Measurements from ENCODE around the gene TRPC6. TPM values are rescaled to one million over a fixed set of nuclear protein-coding genes. Genes with fewer than 3 reads are reported as not detected.

Gene TRPC6
- total and polyA plus RNA-seq, 9 of the 15 experiments (the other 6 are each of a cell fraction or from before 2014, with no cell fraction given), result not detected

DNA sequence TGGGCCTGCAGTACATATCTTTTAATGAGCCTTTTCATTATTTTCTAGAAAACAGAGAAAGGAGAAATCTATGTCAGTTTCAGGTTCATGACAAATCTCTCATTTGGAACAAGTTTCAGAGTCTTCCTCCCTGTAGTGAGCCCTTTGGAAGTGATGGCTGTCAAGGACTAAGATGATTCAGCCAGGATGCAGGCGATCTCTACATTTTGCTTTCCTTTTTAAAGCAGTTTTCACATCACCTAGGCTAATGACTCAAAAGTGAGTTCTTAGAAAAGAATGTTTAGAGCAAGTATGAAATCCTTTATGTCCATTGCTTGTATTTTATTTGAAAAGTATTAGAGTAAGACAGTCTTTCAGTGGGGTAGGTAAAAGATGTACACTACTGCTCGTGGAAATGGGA, 130.1 kb downstream of the TRPC6 start:
- no peak for DNase-seq (ENCODE audit: extremely low read depth in 1 of 4, low spot score in 3 of 4)

DNA sequence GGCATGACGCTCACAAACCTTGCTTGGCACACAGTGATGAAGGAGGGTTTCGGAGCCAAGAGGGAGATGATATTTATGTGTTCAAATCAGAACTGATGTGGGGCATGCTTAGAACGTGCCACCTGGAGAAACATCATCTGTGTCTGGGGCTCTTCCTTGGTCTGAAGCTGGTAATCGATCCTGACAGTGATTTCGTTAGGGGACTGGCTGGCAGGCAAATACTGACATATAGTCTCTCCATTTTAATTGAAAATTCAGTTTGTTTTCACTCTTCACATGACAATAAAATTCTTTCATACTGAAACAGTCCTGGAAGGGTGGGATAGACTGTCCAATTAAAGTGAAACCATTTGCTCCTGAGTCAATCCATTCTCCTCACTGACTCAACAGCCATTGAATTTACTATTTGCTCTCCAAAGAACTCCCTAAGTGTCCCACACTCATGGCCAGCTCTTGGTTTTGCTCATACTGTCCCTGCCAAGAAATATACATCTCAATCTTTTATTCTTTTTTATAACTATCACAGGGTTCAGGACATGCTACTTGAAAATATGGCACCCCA, 134.8 kb downstream of the TRPC6 start:
- no peak for FAIRE-seq
- Histone ChIP-seq H3K4me1 (replicated peaks in 1 of 2; ENCODE audit: control insufficient read depth in 2 of 2, insufficient read depth in 2 of 2, low read length in 2 of 2) (no peaks in the 10 kb centered on the region), H3K27ac (ENCODE audit: extremely low read depth, low read depth, low read length) (no peak overlapping the region), H3K27me3 (ENCODE audit: control insufficient read depth in 2 of 2, insufficient read depth in 2 of 2, low read length in 2 of 2) (no peaks in the 10 kb centered on the region), H3K9ac (ENCODE audit: insufficient read depth in 1 of 2, low read depth in 2 of 2, low read length in 2 of 2) (no peak overlapping the region), H3K79me2 (ENCODE audit: control insufficient read depth, insufficient read depth, low read length) (no peaks in the 10 kb centered on the region), H3K9me1 (ENCODE audit: control insufficient read depth, insufficient read depth, low read length) (no peaks in the 10 kb centered on the region), H2AFZ (ENCODE audit: low read depth, low read length) (no peak overlapping the region), H3K9me3 (replicated peaks; ENCODE audit: control insufficient read depth, insufficient read depth, low read depth, low read length) (no peaks in the 10 kb centered on the region; the same call in 1 of the 2 replicates), H3K4me2 (ENCODE audit: insufficient read depth, low read length) (no peak overlapping the region), H3K36me3 (ENCODE audit: control insufficient read depth, insufficient read depth, low read length) (no peaks in the 10 kb centered on the region), H3K4me3 (no peak overlapping the region), H4K20me1 (replicated peaks; ENCODE audit: control insufficient read depth, insufficient read depth, low read length) (no peaks in the 10 kb centered on the region)
- ChIA-PET CTCF (ENCODE audit: low intra/inter-chr PET ratio) (no interaction called here), POLR2A (no interaction called here)
- no TSS peak for BruUV-seq (replicated peaks)
- ATAC-seq, result no peak
- no peak for DNase-seq (ENCODE audit: extremely low read depth in 1 of 4, low spot score in 3 of 4)
- in situ Hi-C loops (cut with MboI) (no loop called here), intact Hi-C loops (cut with micrococcal nuclease) (no loop called here)
- 0% methylated on average over 5 of the region's 5 CpGs for WGBS (ENCODE audit: insufficient coverage, low coverage, missing lambda C conversion rate)
- TF ChIP-seq ZNF76 (CRISPR knock-in tag; IDR thresholded peaks at IDR 0.05; ENCODE audit: borderline replicate concordance) (no peak), NCOR1 (IDR thresholded peaks at IDR 0.05) (no peak), TFAM (CRISPR knock-in tag; conservative IDR thresholded peaks at IDR 0.05) (no peak), MXI1 (IDR thresholded peaks at IDR 0.05; ENCODE audit: low read depth, low read length) (no peak), L3MBTL2 (IDR thresholded peaks at IDR 0.05) (no peak), ZBTB8A (IDR thresholded peaks at IDR 0.05; ENCODE audit: partially characterized antibody) (no peak), SRSF7 (optimal IDR thresholded peaks at IDR 0.05; ENCODE audit: low read depth, low read length) (no peak), JUNB (CRISPR knock-in tag; conservative IDR thresholded peaks at IDR 0.05) (no peak), CBX3 (IDR thresholded peaks at IDR 0.05; ENCODE audit: borderline replicate concordance in 1 of 2, low read length in 2 of 2) (no peak), CAMTA2 (CRISPR knock-in tag; conservative IDR thresholded peaks at IDR 0.05) (no peak), GABPB2 (CRISPR knock-in tag; conservative IDR thresholded peaks at IDR 0.05) (no peak), ZNF121 (CRISPR knock-in tag; conservative IDR thresholded peaks at IDR 0.05) (no peak), RB1 (IDR thresholded peaks at IDR 0.05; ENCODE audit: low read depth) (no peak), HCFC1 (IDR thresholded peaks at IDR 0.05; ENCODE audit: low read depth, low read length) (no peak)

More for the DNA sequence above, 130.1 kb downstream of the TRPC6 start:
- Histone ChIP-seq H4K20me1 (replicated peaks; ENCODE audit: control insufficient read depth, insufficient read depth, low read length) (no peaks in the 10 kb centered on the region), H3K4me1 (replicated peaks in 1 of 2; ENCODE audit: control insufficient read depth in 2 of 2, insufficient read depth in 2 of 2, low read length in 2 of 2) (no peaks in the 10 kb centered on the region), H3K36me3 (ENCODE audit: control insufficient read depth, insufficient read depth, low read length) (no peaks in the 10 kb centered on the region), H3K79me2 (ENCODE audit: control insufficient read depth, insufficient read depth, low read length) (no peaks in the 10 kb centered on the region), H3K27ac (ENCODE audit: extremely low read depth, low read depth, low read length) (no peak overlapping the region), H3K4me2 (ENCODE audit: insufficient read depth, low read length) (no peak overlapping the region), H3K9me1 (ENCODE audit: control insufficient read depth, insufficient read depth, low read length) (no peaks in the 10 kb centered on the region), H2AFZ (ENCODE audit: low read depth, low read length) (no peak overlapping the region), H3K4me3 (no peak overlapping the region), H3K27me3 (ENCODE audit: control insufficient read depth in 2 of 2, insufficient read depth in 2 of 2, low read length in 2 of 2) (no peaks in the 10 kb centered on the region), H3K9me3 (replicated peaks; ENCODE audit: control insufficient read depth, insufficient read depth, low read depth, low read length) (no peaks in the 10 kb centered on the region; the same call in none of the 2 replicates), H3K9ac (ENCODE audit: insufficient read depth in 1 of 2, low read depth in 2 of 2, low read length in 2 of 2) (no peak overlapping the region)
- WGBS (ENCODE audit: insufficient coverage, low coverage, missing lambda C conversion rate), result 0% methylated on average over 2 of the region's 2 CpGs
- ChIA-PET POLR2A (no interaction called here), CTCF (ENCODE audit: low intra/inter-chr PET ratio) (no interaction called here)
- intact Hi-C loops (cut with micrococcal nuclease) (no loop called here), in situ Hi-C loops (cut with MboI) (no loop called here)
- no TSS peak for BruUV-seq (replicated peaks)
- ATAC-seq, result no peak
- FAIRE-seq, result no peak
- TF ChIP-seq ZNF583 (CRISPR knock-in tag; IDR thresholded peaks at IDR 0.05) (no peak), ZNF586 (CRISPR knock-in tag; conservative IDR thresholded peaks at IDR 0.05) (no peak), TCF7L2 (IDR thresholded peaks at IDR 0.05; ENCODE audit: low read depth, low read length) (no peak), KAT8 (IDR thresholded peaks at IDR 0.05; ENCODE audit: low read depth) (no peak), PHTF2 (CRISPR knock-in tag; IDR thresholded peaks at IDR 0.05) (no peak), MAZ (CRISPR knock-in tag; conservative IDR thresholded peaks at IDR 0.05 in 1 of 2, IDR thresholded peaks at IDR 0.05 in 1 of 2) (no peak)
- TF ChIP-seq, protein P1, sequence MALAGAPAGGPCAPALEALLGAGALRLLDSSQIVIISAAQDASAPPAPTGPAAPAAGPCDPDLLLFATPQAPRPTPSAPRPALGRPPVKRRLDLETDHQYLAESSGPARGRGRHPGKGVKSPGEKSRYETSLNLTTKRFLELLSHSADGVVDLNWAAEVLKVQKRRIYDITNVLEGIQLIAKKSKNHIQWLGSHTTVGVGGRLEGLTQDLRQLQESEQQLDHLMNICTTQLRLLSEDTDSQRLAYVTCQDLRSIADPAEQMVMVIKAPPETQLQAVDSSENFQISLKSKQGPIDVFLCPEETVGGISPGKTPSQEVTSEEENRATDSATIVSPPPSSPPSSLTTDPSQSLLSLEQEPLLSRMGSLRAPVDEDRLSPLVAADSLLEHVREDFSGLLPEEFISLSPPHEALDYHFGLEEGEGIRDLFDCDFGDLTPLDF (CRISPR knock-in tag; IDR thresholded peaks at IDR 0.05), result no peak

Data from K562 (cell line).